Mesodermal cell (in vitro differentiated cells): ENCODE data around the gene DPP6.

Experiments used
- H3K27ac ChIP-seq: 2 replicates; pipeline ENCODE4 v1.7.0; 2013; ENCODE audit warnings: mild to moderate bottlenecking, low read depth, low read length, moderate library complexity; ENCODE audit not compliant: severe bottlenecking
- H3K36me3 ChIP-seq: 2 replicates; pipeline ENCODE4 v1.7.1; 2013; ENCODE audit warnings: mild to moderate bottlenecking, low read length, moderate library complexity; ENCODE audit not compliant: control insufficient read depth, insufficient read depth
- H3K4me1 ChIP-seq: one replicate; pipeline ENCODE4 v1.7.1; 2013; ENCODE audit warnings: mild to moderate bottlenecking, low read length; ENCODE audit not compliant: insufficient read depth, control insufficient read depth, poor library complexity, severe bottlenecking
- H3K4me3 ChIP-seq: 2 replicates; pipeline ENCODE4 v1.7.0; 2013; ENCODE audit warnings: low read length, control low read depth, mild to moderate bottlenecking; ENCODE audit not compliant: insufficient read depth, poor library complexity, severe bottlenecking; ENCODE audit errors: extremely low read depth
- H3K9me3 ChIP-seq: 2 replicates; pipeline ENCODE4 v1.7.1; 2013; ENCODE audit warnings: mild to moderate bottlenecking, low read length, moderate library complexity; ENCODE audit not compliant: control insufficient read depth
- WGBS, 2 experiments: methylation state at CpG; one replicate each; pipeline ENCODE4 v1.1.5; 2013; ENCODE audit warnings: missing lambda C conversion rate in 2 of 2; ENCODE audit not compliant: insufficient coverage in 2 of 2; 5-methylcytosine and 5-hydroxymethylcytosine counted together

The DPP6 gene

GRCh38 chr7:154242709-154243108 lies 190.5 kb downstream of the DPP6 start:
- H3K4me3 ChIP-seq: no peak overlapping the region
- no peaks in the 10 kb centered on the region for H3K36me3 ChIP-seq
- H3K4me1 ChIP-seq: no peaks in the 10 kb centered on the region
- peaks cover 6% of the 10 kb centered on the region for H3K9me3 ChIP-seq
- H3K27ac ChIP-seq: no peak overlapping the region

GRCh38 chr7:154252046-154252445 lies 199.8 kb downstream of the DPP6 start:
- Histone ChIP-seq H3K27ac (no peak overlapping the region), H3K4me3 (no peak overlapping the region), H3K4me1 (no peaks in the 10 kb centered on the region), H3K9me3 (no peaks in the 10 kb centered on the region), H3K36me3 (no peaks in the 10 kb centered on the region)
- WGBS, 2 experiments: 92% methylated on average over 5 of the region's 6 CpGs; no CpG with 5 or more reads in 1 of the 2 experiments

- Histone ChIP-seq H3K4me1 (no peaks in the 10 kb centered on the region), H3K4me3 (no peak overlapping the region), H3K9me3 (no peaks in the 10 kb centered on the region), H3K36me3 (no peaks in the 10 kb centered on the region), H3K27ac (no peak overlapping the region)
- WGBS, 2 experiments: 86 to 94% methylated on average over 1 to 2 of the region's 6 CpGs
Measured at GRCh38 chr7:154253810-154254209, 201.6 kb downstream of the DPP6 start.

GRCh38 chr7:154255324-154255723 lies 203.1 kb downstream of the DPP6 start:
- Histone ChIP-seq H3K36me3 (no peaks in the 10 kb centered on the region), H3K4me1 (no peaks in the 10 kb centered on the region), H3K9me3 (no peaks in the 10 kb centered on the region), H3K27ac (no peak overlapping the region), H3K4me3 (no peak overlapping the region)
- WGBS, 2 experiments: 59 to 63% methylated on average over 5 to 7 of the region's 7 CpGs

GRCh38 chr7:154256150-154256549 lies 204.0 kb downstream of the DPP6 start:
- H3K9me3 ChIP-seq: no peaks in the 10 kb centered on the region
- H3K36me3 ChIP-seq: no peaks in the 10 kb centered on the region
- H3K4me3 ChIP-seq: no peak overlapping the region
- WGBS, 2 experiments: 94% methylated on average over 6 to 8 of the region's 8 CpGs
- H3K4me1 ChIP-seq: no peaks in the 10 kb centered on the region
- H3K27ac ChIP-seq: no peak overlapping the region

- Histone ChIP-seq H3K9me3 (no peaks in the 10 kb centered on the region), H3K4me3 (no peak overlapping the region), H3K4me1 (no peaks in the 10 kb centered on the region), H3K36me3 (no peaks in the 10 kb centered on the region), H3K27ac (no peak overlapping the region)
- 72 to 73% methylated on average over 2 of the region's 3 CpGs for WGBS, 2 experiments
Measured at GRCh38 chr7:154259396-154259795, 207.2 kb downstream of the DPP6 start.

GRCh38 chr7:154287356-154287755 lies 235.2 kb downstream of the DPP6 start:
- Histone ChIP-seq H3K4me1 (no peaks in the 10 kb centered on the region), H3K36me3 (no peaks in the 10 kb centered on the region)
- WGBS, 2 experiments: 76 to 89% methylated on average over 7 to 8 of the region's 8 CpGs

GRCh38 chr7:154289119-154289518 lies 236.9 kb downstream of the DPP6 start:
- WGBS, 2 experiments: 79 to 94% methylated on average over 5 of the region's 5 CpGs

More at GRCh38 chr7:154287356-154287755, 235.2 kb downstream of the DPP6 start:
- Histone ChIP-seq H3K4me3 (no peak overlapping the region), H3K9me3 (no peaks in the 10 kb centered on the region), H3K27ac (no peak overlapping the region)

GRCh38 chr7:154296443-154296842 lies 244.2 kb downstream of the DPP6 start:
- no peaks in the 10 kb centered on the region for H3K9me3 ChIP-seq
- no peak overlapping the region for H3K27ac ChIP-seq
- no peaks in the 10 kb centered on the region for H3K36me3 ChIP-seq
- no peaks in the 10 kb centered on the region for H3K4me1 ChIP-seq
- no peak overlapping the region for H3K4me3 ChIP-seq
- WGBS, 2 experiments: 83% methylated on average over 3 of the region's 4 CpGs; no CpG with 5 or more reads in 1 of the 2 experiments

More at GRCh38 chr7:154289119-154289518, 236.9 kb downstream of the DPP6 start:
- Histone ChIP-seq H3K4me3 (no peak overlapping the region), H3K27ac (no peak overlapping the region), H3K36me3 (no peaks in the 10 kb centered on the region), H3K4me1 (no peaks in the 10 kb centered on the region), H3K9me3 (no peaks in the 10 kb centered on the region)

GRCh38 chr7:154299736-154300135 lies 247.5 kb downstream of the DPP6 start:
- 95% methylated on average over 8 of the region's 8 CpGs for WGBS, 2 experiments
- H3K4me3 ChIP-seq: no peak overlapping the region
- no peaks in the 10 kb centered on the region for H3K36me3 ChIP-seq
- no peaks in the 10 kb centered on the region for H3K4me1 ChIP-seq
- H3K9me3 ChIP-seq: no peaks in the 10 kb centered on the region
- H3K27ac ChIP-seq: no peak overlapping the region

GRCh38 chr7:154302380-154302779 lies 250.2 kb downstream of the DPP6 start:
- Histone ChIP-seq H3K4me3 (no peak overlapping the region), H3K4me1 (no peaks in the 10 kb centered on the region), H3K9me3 (no peaks in the 10 kb centered on the region), H3K27ac (no peak overlapping the region), H3K36me3 (no peaks in the 10 kb centered on the region)
- WGBS, 2 experiments: 89 to 91% methylated on average over 1 of the region's 2 CpGs
